OCI-LY1 (cell line): ENCODE data around the gene NFKBIL1.

Source experiments
- CTCF ChIP-seq: fragments of 200-600 bp; sonication (generic), shearing (Covaris generic); IDR thresholded peaks from 2 replicates; pipeline ENCODE4 v1.5.1; 2017; ENCODE audit warnings: mild to moderate bottlenecking, antibody characterized with exemption, low read length, moderate library complexity, mixed read lengths
- EZH2 ChIP-seq: fragments of 200-600 bp; sonication (generic), shearing (Covaris generic); IDR thresholded peaks from 2 replicates; pipeline ENCODE4 v1.8.0; 2017; ENCODE audit warnings: borderline replicate concordance, mixed run types, mild to moderate bottlenecking, antibody characterized with exemption, low read length, moderate library complexity, mixed read lengths

- no peak; the same call in 1 of the 2 replicates for TF ChIP-seq CTCF
- TF ChIP-seq EZH2: no peak
These were observed 24.9 kb downstream of the NFKBIL1 start, which contains the start of gene LTA for GRCh38 chr6:31572041-31572911.
